8988T (cell line): ENCODE data around the gene IMP4.

Experiments used
- DNase-seq: peaks from one replicate; pipeline ENCODE4 v3.0.0; 2011

Gene IMP4

DNA sequence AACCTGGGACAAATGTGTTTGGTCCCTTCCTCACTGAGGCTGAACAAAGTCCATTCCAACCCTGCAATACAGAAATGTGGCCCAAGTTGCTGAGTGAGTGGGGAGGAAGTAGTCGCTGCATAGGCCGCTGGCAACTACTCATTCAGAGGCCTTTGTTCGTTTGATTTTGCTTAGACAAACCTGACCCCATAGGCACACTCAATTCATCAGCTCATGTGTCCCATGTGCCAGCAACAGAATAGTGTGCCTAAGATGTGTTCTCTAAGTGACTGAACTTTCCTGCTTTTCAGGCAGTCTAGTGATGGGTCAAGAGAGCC, 36.2 kb downstream of the IMP4 start:
- no peak for DNase-seq

DNA sequence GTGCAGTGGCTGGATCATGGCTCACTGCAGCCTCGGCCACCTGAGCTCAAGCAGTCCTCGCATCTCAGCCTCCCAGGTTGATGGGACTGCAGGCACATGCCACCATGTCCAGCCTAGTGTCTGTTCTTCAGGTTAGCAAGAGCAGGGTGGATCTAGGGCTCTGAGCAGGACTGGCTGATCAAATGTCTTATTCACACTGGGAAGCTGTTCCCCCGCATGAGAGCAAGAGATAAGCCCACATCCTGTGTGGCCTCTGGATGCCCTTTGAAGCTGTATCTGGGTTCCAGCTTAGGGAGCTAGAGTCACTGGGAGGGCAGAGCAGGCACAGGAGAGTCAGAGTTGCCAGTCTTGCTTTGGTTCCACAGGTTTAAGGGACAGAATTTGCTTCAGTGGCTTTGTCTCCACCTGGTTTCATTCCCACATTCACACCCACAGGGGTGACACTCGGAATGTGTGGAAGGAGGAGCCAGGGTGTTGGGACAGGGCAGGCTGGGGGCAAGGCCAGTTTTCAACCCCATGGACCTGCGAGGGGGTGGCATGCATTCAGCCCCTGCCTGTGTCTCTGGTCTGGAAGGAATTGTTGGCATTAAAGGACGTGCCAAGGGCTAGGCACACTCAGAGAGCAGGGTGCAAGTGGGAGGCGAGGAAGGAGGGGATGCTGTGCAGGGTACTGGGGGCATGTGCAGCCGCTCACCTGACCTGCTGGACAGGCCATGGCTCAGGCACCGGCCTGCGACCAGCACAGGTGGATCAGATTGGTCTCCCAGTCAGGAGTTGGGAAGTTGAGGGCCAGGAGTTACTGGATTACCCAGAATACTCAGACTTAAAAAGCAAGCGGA, 37.6 kb downstream of the IMP4 start:
- no peak for DNase-seq

- DNase-seq, result no peak
Measured at GRCh38 chr2:130381145-130381544, 38.4 kb downstream of the IMP4 start.

GRCh38 chr2:130381619-130382018, 38.9 kb downstream of the IMP4 start:
- DNase-seq, result no peak

DNA sequence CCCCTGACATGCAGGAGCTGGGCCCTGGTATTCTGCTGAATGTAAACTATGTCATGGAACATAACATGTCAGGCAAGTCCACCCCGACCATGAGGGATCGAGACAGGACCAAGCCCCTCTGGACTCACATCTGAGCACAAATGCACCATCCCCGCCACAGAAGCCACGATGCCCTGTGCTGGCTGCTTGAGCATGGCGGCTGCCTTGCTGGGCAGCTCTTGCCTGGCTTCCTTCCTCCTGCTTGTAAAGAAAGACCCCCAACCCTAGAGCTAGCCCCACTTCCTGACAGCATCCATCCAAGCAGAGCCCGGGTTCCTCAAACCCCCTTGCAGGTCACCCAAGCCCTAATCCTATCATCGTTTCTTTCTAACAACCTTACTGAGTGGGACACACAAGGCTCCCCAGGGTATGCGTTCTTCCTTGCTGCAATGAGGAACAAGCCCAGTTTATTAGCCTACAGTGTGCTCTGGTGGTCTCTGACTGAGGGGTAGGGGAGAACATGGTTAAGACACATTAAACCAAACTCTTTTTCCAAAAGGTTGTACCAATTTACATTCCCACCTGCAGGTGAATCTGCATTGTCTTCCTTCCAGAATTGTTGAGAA, 39.7 kb downstream of the IMP4 start:
- DNase-seq, result no peak

GRCh38 chr2:130385709-130386108, 43.0 kb downstream of the IMP4 start:
- DNase-seq, result no peak

DNA sequence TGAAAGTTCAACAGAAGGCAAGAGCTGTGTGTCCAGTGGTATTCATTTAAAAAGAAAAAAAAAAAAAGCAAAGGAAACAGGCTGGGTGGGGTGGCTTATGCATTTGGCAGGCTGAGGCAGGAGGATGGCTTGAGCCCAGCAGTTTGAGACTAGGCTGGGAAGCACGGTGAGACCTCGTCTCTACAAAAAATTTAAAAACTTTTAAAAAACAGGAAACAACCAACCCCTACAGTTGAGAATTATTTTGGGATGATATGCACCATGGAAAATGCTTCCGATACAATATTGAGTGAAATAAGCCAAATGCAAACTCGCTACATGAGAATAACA, 44.3 kb downstream of the IMP4 start:
- DNase-seq, result no peak

- DNase-seq, result no peak
Measured at GRCh38 chr2:130387804-130388203, 45.1 kb downstream of the IMP4 start.

- no peak for DNase-seq
Measured at GRCh38 chr2:130388221-130388907, 45.7 kb downstream of the IMP4 start.

GRCh38 chr2:130389358-130389757, 46.7 kb downstream of the IMP4 start:
- DNase-seq, result no peak

GRCh38 chr2:130389783-130390182, 47.1 kb downstream of the IMP4 start:
- DNase-seq, result no peak

GRCh38 chr2:130390460-130391057, 47.9 kb downstream of the IMP4 start:
- DNase-seq, result no peak

DNA sequence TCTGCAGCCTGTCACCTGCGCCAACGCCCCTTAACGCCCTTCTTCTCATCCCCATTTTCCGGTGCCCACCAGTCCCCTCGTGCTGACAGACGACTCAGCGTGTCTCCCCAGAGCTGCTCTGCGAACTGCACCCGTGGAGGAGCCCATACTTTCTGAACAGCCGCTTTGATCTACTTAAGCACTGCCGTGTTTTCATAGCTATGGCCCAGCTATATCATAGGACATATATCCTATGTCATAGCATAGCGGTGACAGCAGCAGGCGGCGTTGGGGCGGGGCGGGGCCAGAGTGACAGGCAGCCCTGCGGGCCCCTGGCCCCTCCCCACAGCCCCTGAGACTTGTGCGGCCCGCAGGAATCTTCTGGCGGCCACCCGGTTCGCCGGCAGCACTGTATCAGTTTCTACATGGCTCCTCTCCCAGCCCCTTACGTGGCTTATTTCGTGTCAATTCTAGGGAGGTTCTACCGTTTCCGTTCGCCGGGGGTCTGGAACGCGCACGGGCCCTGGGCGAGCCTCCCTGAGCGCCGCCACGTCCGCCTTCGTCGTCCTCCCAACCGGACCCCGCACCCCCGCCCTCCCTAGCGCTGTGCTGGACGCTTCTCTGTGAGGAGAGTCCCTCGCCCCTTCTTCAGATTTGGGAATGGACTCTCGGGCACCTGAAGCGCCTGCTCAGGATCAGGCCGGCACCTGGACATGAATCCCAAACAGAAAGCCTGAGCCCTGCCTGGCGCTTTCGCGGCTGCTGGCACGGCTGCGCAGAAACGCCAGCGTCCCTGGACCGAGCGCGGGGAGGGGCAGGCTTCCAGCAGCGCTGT, 48.6 kb downstream of the IMP4 start:
- peak; percentile 40 for DNase-seq

- DNase-seq, result no peak
Measured at GRCh38 chr2:130391872-130392670, 49.4 kb downstream of the IMP4 start.

GRCh38 chr2:130393318-130393910, 50.7 kb downstream of the IMP4 start:
- DNase-seq, result no peak
